C4-2B (cell line): Measurements from ENCODE around the gene RTN4R.

Experiments
- CTCF ChIP-seq: fragments of 450-650 bp; conservative IDR thresholded peaks from 2 replicates; pipeline ENCODE4 v1.5.1; 2017; ENCODE audit warnings: mild to moderate bottlenecking
- ZFX ChIP-seq: fragments of 450-650 bp; IDR thresholded peaks from 2 replicates; pipeline ENCODE4 v1.6.1; 2017

GRCh38 chr22:20224917-20225692 is 43.0 kb downstream of the RTN4R start:
- TF ChIP-seq CTCF = no peak
- no peak for TF ChIP-seq ZFX
